Dendritic cell treated with granulocyte-macrophage colony-stimulating factor and Interleukin-4, amounts not matched to agents 40 ng/mL and 50 ng/mL, for 4 days (primary cell): ENCODE measurements around the gene ARAP2.

Experiments
- H3K27ac Mint-ChIP-seq: one replicate; pipeline ENCODE4 v1.8.0; 2022; ENCODE audit warnings: mild to moderate bottlenecking, mixed read lengths
- H3K27me3 Mint-ChIP-seq: one replicate; pipeline ENCODE4 v1.8.0; 2022; ENCODE audit warnings: mild to moderate bottlenecking, mixed read lengths
- H3K36me3 Mint-ChIP-seq: one replicate; pipeline ENCODE4 v1.8.0; 2022; ENCODE audit warnings: low read depth, mixed read lengths
- H3K4me1 Mint-ChIP-seq: one replicate; pipeline ENCODE4 v1.8.0; 2022; ENCODE audit warnings: low read depth, mixed read lengths
- H3K4me3 Mint-ChIP-seq: one replicate; pipeline ENCODE4 v1.8.0; 2022; ENCODE audit warnings: mild to moderate bottlenecking, moderate library complexity, mixed read lengths
- H3K9me3 Mint-ChIP-seq: one replicate; pipeline ENCODE4 v1.8.0; 2022; ENCODE audit warnings: mixed read lengths
- intact Hi-C: fragments of 100-400 bp; cut with micrococcal nuclease; formaldehyde crosslinking; loops from one replicate; pipeline ENCODE4 v1.15.0; 2022

ARAP2 gene

DNA sequence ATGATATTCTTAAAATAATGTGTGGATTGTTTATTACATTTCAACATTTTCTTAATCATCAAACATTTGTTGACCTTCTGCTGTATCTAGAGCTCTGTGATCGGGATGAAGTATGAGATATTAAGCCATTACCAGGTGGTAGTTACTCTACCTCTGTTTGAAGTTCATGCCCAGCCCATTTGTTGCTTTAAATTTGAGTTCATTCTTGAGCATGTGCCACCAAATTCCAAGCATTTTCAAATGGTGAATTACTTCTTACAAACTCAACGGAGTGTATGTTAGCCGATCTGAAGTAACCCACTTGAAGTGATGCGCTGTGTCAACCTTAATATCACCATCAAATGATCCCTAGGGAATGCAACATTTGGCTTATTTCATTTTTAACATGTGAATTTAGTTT lies 29.8 kb upstream of the ARAP2 start:
- Mint-ChIP-seq H3K36me3 (no peaks in the 10 kb centered on the region), H3K27ac (no peak overlapping the region), H3K4me1 (no peaks in the 10 kb centered on the region), H3K9me3 (no peaks in the 10 kb centered on the region), H3K27me3 (no peaks in the 10 kb centered on the region), H3K4me3 (no peak overlapping the region)
- intact Hi-C loops = no loop called here

GRCh38 chr4:36273276-36273675 lies 29.0 kb upstream of the ARAP2 start:
- no peaks in the 10 kb centered on the region for H3K9me3 Mint-ChIP-seq
- no peak overlapping the region for H3K4me3 Mint-ChIP-seq
- no peaks in the 10 kb centered on the region for H3K4me1 Mint-ChIP-seq
- no peaks in the 10 kb centered on the region for H3K36me3 Mint-ChIP-seq
- H3K27ac Mint-ChIP-seq = no peak overlapping the region
- intact Hi-C loops = no loop called here
- no peaks in the 10 kb centered on the region for H3K27me3 Mint-ChIP-seq

DNA sequence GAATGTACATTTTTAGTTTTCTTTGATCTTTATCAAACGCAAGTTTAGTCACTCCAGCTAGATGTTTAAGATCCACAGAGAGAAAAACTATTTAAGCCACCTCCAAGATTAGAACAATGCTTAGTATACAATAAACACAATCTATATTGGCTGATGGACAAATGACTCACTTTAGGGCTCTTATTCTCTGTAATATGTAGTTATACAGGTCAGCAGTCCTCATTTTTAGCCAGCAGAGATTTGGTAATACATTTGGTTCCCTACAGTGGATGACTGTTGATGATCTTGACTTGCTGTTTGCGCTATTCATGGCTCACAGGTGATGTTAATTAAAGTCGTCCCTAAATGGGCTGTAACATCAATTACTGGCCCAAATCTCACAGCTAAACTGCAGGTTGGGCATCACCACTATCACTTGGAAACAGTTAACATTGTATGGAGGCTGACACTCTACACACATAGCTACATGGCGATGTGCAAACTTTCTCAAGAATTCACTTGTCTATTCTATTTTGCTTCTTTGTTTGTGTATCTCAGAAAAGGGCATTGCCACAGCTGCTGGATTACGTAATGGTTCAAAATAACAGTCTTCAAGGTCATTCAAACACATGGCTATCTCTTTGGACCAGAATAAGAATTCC lies 25.3 kb upstream of the ARAP2 start:
- Mint-ChIP-seq H3K9me3 (no peaks in the 10 kb centered on the region), H3K27me3 (no peaks in the 10 kb centered on the region), H3K36me3 (no peaks in the 10 kb centered on the region), H3K4me1 (peaks cover 7% of the 10 kb centered on the region), H3K4me3 (no peak overlapping the region), H3K27ac (no peak overlapping the region)
- intact Hi-C loops = no loop called here

DNA sequence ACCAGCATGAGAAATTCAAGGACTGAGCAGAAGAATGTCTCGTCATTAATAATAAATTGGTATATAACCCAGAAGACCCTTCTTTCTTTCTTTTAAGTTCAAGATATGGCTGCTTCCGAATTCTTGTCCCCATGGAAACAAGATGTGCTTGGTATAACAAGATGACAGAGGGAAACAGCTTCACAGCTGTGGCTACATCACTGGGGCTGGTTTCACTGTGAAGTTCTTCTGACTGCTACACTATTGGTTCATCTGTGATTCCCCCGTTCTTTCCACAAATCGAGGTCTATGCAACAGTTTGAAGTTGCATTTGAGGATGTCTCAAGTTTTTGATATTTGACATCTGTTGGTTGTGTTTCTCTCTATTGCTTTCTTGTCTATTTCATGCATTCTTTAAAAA lies 24.8 kb upstream of the ARAP2 start:
- Mint-ChIP-seq H3K36me3 (no peaks in the 10 kb centered on the region), H3K27me3 (no peaks in the 10 kb centered on the region), H3K4me1 (peaks cover 13% of the 10 kb centered on the region), H3K4me3 (no peak overlapping the region), H3K27ac (no peak overlapping the region), H3K9me3 (no peaks in the 10 kb centered on the region)
- intact Hi-C loops = no loop called here

- intact Hi-C loops = no loop called here
- no peaks in the 10 kb centered on the region for H3K36me3 Mint-ChIP-seq
- H3K9me3 Mint-ChIP-seq = no peaks in the 10 kb centered on the region
- H3K4me1 Mint-ChIP-seq = peaks cover 15% of the 10 kb centered on the region
- H3K4me3 Mint-ChIP-seq = no peak overlapping the region
- H3K27ac Mint-ChIP-seq = no peak overlapping the region
- H3K27me3 Mint-ChIP-seq = no peaks in the 10 kb centered on the region
These were observed 23.4 kb upstream of the ARAP2 start for GRCh38 chr4:36267486-36268268.

DNA sequence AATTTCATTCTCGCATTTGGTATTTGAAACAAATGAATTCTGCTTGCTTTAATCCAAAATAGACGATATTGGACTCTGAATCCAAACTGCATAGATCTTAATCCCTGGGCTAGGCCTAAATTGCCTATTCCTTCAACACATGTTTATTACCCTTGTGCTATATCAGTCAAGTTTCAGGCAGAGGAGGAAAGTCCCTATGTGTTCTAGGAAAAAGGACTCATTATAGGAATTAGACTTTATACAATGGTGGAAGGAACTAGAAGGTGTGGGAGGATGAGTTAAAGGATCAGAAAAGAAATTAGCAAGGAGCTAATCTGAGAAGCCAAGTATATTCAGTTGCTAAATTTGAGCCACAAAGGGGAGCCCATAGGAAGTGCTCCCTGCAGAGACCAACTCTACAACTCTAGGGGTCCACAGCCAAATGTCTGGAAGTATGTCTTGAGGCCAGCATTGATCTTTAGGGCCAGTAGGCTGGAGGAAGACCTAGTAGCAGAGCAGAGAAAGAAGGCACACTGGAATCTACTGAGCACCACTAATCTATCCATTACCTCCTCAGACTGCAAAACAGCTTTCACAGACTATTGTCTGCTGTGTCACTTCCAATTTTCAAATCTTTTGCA lies 20.0 kb upstream of the ARAP2 start:
- Mint-ChIP-seq H3K27ac (no peak overlapping the region), H3K27me3 (no peaks in the 10 kb centered on the region), H3K4me3 (no peak overlapping the region), H3K36me3 (no peaks in the 10 kb centered on the region), H3K9me3 (no peaks in the 10 kb centered on the region), H3K4me1 (peaks cover 15% of the 10 kb centered on the region)
- intact Hi-C loops = no loop called here

- intact Hi-C loops = no loop called here
- Mint-ChIP-seq H3K36me3 (no peaks in the 10 kb centered on the region), H3K27ac (peak overlapping the region; percentile 6), H3K4me1 (peaks cover 25% of the 10 kb centered on the region), H3K4me3 (no peak overlapping the region), H3K9me3 (no peaks in the 10 kb centered on the region), H3K27me3 (no peaks in the 10 kb centered on the region)
These were observed 16.4 kb upstream of the ARAP2 start for GRCh38 chr4:36260731-36261130.

DNA sequence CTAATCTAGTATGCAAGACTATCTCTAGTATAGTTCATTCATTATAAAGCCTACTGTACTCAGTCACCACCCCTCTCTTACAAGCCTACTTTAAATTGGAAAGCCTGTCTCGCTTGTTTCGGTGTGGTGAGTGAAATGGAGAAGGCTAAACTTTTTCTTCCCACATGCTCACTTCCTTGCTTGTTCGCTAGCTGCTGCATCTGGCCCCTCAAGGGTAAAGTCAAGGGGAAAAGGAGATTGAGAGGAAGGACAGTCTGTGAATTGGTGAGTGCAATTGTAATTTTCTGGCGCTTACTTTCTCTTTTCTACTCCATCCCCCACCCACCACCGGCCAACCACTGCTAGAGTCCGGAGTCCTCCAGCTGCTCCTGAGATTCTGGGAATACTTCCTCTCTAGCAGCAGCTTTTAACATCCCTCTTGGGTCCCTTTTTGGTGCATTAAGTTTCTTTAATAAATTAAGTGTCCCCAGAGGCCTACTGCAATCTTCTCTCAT lies 12.1 kb upstream of the ARAP2 start:
- H3K27ac Mint-ChIP-seq = peak overlapping the region; percentile 76
- H3K9me3 Mint-ChIP-seq = no peaks in the 10 kb centered on the region
- intact Hi-C loops = no loop called here
- H3K27me3 Mint-ChIP-seq = no peaks in the 10 kb centered on the region
- H3K4me3 Mint-ChIP-seq = peak overlapping the region; percentile 30
- no peaks in the 10 kb centered on the region for H3K36me3 Mint-ChIP-seq
- peaks cover 25% of the 10 kb centered on the region for H3K4me1 Mint-ChIP-seq

- H3K4me1 Mint-ChIP-seq = peaks cover 25% of the 10 kb centered on the region
- no peaks in the 10 kb centered on the region for H3K36me3 Mint-ChIP-seq
- peak overlapping the region; percentile 76 for H3K27ac Mint-ChIP-seq
- intact Hi-C loops = no loop called here
- H3K9me3 Mint-ChIP-seq = no peaks in the 10 kb centered on the region
- no peaks in the 10 kb centered on the region for H3K27me3 Mint-ChIP-seq
- H3K4me3 Mint-ChIP-seq = no peak overlapping the region
These were observed 11.3 kb upstream of the ARAP2 start for GRCh38 chr4:36255577-36255976.

DNA sequence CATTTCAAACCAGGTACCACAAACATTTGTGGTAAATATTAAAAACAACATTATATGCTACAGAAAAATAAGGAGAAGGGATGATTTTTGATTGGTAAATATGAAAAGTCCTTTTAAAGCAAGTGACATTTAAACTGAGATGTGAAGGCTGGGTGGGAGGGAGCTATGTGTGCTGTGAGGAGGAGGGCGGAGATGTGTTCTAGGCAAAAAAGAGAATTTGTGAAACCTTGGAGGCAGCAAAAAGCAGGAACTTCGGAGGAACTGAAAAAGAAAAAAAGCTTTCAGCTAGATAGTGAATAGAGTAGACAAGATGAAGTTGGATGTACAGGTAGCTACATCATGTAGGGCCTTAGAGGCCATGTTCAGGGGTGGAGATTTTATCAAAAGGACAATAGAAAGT lies 10.1 kb upstream of the ARAP2 start:
- H3K4me3 Mint-ChIP-seq = peak overlapping the region; percentile 2

GRCh38 chr4:36251983-36252382 lies 7.7 kb upstream of the ARAP2 start:
- Mint-ChIP-seq H3K4me1 (peaks cover 24% of the 10 kb centered on the region), H3K36me3 (no peaks in the 10 kb centered on the region), H3K27ac (no peak overlapping the region), H3K27me3 (no peaks in the 10 kb centered on the region), H3K9me3 (no peaks in the 10 kb centered on the region), H3K4me3 (no peak overlapping the region)
- intact Hi-C loops = loop anchor here (5.0 kb wide), 1 partner anchor 100 kb away; no protein-coding TSS in a partner anchor

More for the DNA sequence above, 10.1 kb upstream of the ARAP2 start:
- peaks cover 25% of the 10 kb centered on the region for H3K4me1 Mint-ChIP-seq
- H3K27me3 Mint-ChIP-seq = no peaks in the 10 kb centered on the region
- H3K27ac Mint-ChIP-seq = peak overlapping the region; percentile 74
- no peaks in the 10 kb centered on the region for H3K36me3 Mint-ChIP-seq
- intact Hi-C loops = loop anchor here (5.0 kb wide), 1 partner anchor 98 kb away; no protein-coding TSS in a partner anchor
- H3K9me3 Mint-ChIP-seq = no peaks in the 10 kb centered on the region

DNA sequence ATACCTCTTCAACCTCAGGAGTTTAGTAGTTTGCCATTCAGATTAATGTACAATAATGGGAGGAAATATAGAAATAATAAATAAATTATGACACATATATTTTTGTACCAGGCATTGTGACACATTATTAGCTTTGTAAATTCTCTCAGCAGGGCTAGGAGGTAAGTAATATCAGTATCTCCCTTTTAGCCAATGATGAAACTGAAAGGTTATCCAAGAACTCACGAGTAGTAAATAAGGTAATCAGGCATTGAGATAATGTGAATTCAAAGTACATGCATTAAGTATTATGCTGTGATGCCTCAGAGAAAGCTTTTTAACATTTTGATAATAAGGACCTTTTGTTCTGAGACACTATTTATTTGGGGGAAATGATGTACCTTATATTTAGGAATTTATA lies 5.3 kb upstream of the ARAP2 start:
- Mint-ChIP-seq H3K9me3 (no peaks in the 10 kb centered on the region), H3K4me1 (peaks cover 17% of the 10 kb centered on the region), H3K27me3 (peaks cover 4% of the 10 kb centered on the region), H3K4me3 (no peak overlapping the region), H3K36me3 (no peaks in the 10 kb centered on the region), H3K27ac (no peak overlapping the region)
- intact Hi-C loops = loop anchor here (5.0 kb wide), 1 partner anchor 103 kb away; no protein-coding TSS in a partner anchor

GRCh38 chr4:36243355-36244256 lies 708 bp downstream of the ARAP2 start:
- intact Hi-C loops = loop anchor here (5.0 kb wide), 1 partner anchor 79 kb away; no protein-coding TSS in a partner anchor
- no peaks in the 10 kb centered on the region for H3K9me3 Mint-ChIP-seq
- H3K27me3 Mint-ChIP-seq = peaks cover 4% of the 10 kb centered on the region
- peak overlapping the region; percentile 91 for H3K27ac Mint-ChIP-seq
- H3K4me1 Mint-ChIP-seq = peaks cover 30% of the 10 kb centered on the region
- H3K36me3 Mint-ChIP-seq = peaks cover 26% of the 10 kb centered on the region
- H3K4me3 Mint-ChIP-seq = peak overlapping the region; percentile 86
